ENCODE measurements around the gene BTC. TPM values are rescaled to one million over a fixed set of nuclear protein-coding genes. Genes with fewer than 3 reads are reported as not detected.
"Not testable (repeated sequence)": the region's sequence is repeated elsewhere in the genome, so short reads cannot be mapped to it uniquely, and the experiment has no call there.

Gene BTC
- polyA plus RNA-seq, 3 donors: 0.45 to 1.7 (median 0.65) TPM

GRCh38 chr4:74768857-74769525 is 25.3 kb downstream of the BTC start:
- H3K27ac ChIP-seq (ENCODE audit: low read depth, low read length): no peak overlapping the region
- 47 to 49% (median 48%) methylated on average over 2 of the region's 2 CpGs for WGBS, 3 donors

- WGBS, 3 donors: 80 to 89% (median 86%) methylated on average over 2 of the region's 2 CpGs
- H3K27ac ChIP-seq (ENCODE audit: low read depth, low read length): no peak overlapping the region
Measured at GRCh38 chr4:74764119-74764518, 30.2 kb downstream of the BTC start.

- H3K27ac ChIP-seq (ENCODE audit: low read depth, low read length): no peak overlapping the region
- 39 to 58% (median 51%) methylated on average over 5 of the region's 5 CpGs for WGBS, 3 donors
Measured at GRCh38 chr4:74758551-74759145, 35.7 kb downstream of the BTC start.

- H3K27ac ChIP-seq (ENCODE audit: low read depth, low read length): no peak overlapping the region
Measured at GRCh38 chr4:74757136-74757535, 37.2 kb downstream of the BTC start.

GRCh38 chr4:74755486-74755885 is 38.8 kb downstream of the BTC start:
- WGBS, 3 donors: 60 to 75% (median 67%) methylated on average over 7 of the region's 7 CpGs
- no peak overlapping the region for H3K27ac ChIP-seq (ENCODE audit: low read depth, low read length)

GRCh38 chr4:74754218-74754617 is 40.1 kb downstream of the BTC start:
- H3K27ac ChIP-seq (ENCODE audit: low read depth, low read length): no peak overlapping the region

GRCh38 chr4:74752798-74753197 is 41.5 kb downstream of the BTC start:
- no peak overlapping the region for H3K27ac ChIP-seq (ENCODE audit: low read depth, low read length)

- 89 to 96% (median 93%) methylated on average over 1 of the region's 1 CpG for WGBS, 3 donors
- no peak overlapping the region for H3K27ac ChIP-seq (ENCODE audit: low read depth, low read length)
Measured at GRCh38 chr4:74751856-74752255, 42.5 kb downstream of the BTC start.

- H3K27ac ChIP-seq (ENCODE audit: low read depth, low read length): no peak overlapping the region
- 69 to 89% (median 71%) methylated on average over 5 of the region's 5 CpGs for WGBS, 3 donors
Measured at GRCh38 chr4:74751247-74751646, 43.1 kb downstream of the BTC start.

GRCh38 chr4:74742185-74742584 is 52.1 kb downstream of the BTC start:
- H3K27ac ChIP-seq (ENCODE audit: low read depth, low read length): no peak overlapping the region
- 55 to 68% (median 67%) methylated on average over 1 of the region's 1 CpG for WGBS, 3 donors

GRCh38 chr4:74738464-74739143 is 55.7 kb downstream of the BTC start:
- H3K27ac ChIP-seq (ENCODE audit: low read depth, low read length): no peak overlapping the region
- 73 to 80% (median 79%) methylated on average over 3 of the region's 3 CpGs for WGBS, 3 donors

GRCh38 chr4:74734995-74735394 is 59.3 kb downstream of the BTC start:
- no peak overlapping the region for H3K27ac ChIP-seq (ENCODE audit: low read depth, low read length)
- 79 to 92% (median 81%) methylated on average over 2 of the region's 2 CpGs for WGBS, 3 donors

GRCh38 chr4:74733756-74734155 is 60.6 kb downstream of the BTC start:
- H3K27ac ChIP-seq (ENCODE audit: low read depth, low read length): no peak overlapping the region
- 67 to 74% (median 73%) methylated on average over 1 of the region's 1 CpG for WGBS, 3 donors

- 84 to 88% (median 88%) methylated on average over 3 of the region's 3 CpGs for WGBS, 3 donors
- no peak overlapping the region for H3K27ac ChIP-seq (ENCODE audit: low read depth, low read length)
Measured at GRCh38 chr4:74724979-74725378, 69.3 kb downstream of the BTC start.

GRCh38 chr4:74716436-74716765 is 77.9 kb downstream of the BTC start:
- H3K27ac ChIP-seq (ENCODE audit: low read depth, low read length): no peak overlapping the region
- WGBS, 3 donors: 48 to 58% (median 55%) methylated on average over 1 of the region's 1 CpG

- no peak overlapping the region for H3K27ac ChIP-seq (ENCODE audit: low read depth, low read length)
- WGBS, 3 donors: 47 to 62% (median 49%) methylated on average over 5 of the region's 5 CpGs
Measured at GRCh38 chr4:74715706-74716435, 78.5 kb downstream of the BTC start.

- WGBS, 3 donors: 45 to 55% (median 53%) methylated on average over 1 of the region's 1 CpG
- H3K27ac ChIP-seq (ENCODE audit: low read depth, low read length): no peak overlapping the region
Measured at GRCh38 chr4:74714611-74715130, 79.7 kb downstream of the BTC start.

GRCh38 chr4:74708135-74708534 is 86.2 kb downstream of the BTC start:
- H3K27ac ChIP-seq (ENCODE audit: low read depth, low read length): not testable (repeated sequence)
- WGBS, 3 donors: 64 to 91% (median 83%) methylated on average over 3 of the region's 3 CpGs
